Psoas muscle (tissue), 8 donors: ENCODE measurements around the gene TCERG1L. TPM values are rescaled to one million over a fixed set of nuclear protein-coding genes. Genes with fewer than 3 reads are reported as not detected.

Source experiments
- ATAC-seq, 4 donors: fragments of 200-7000 bp; cut with Tn5 transposase; one replicate each; pipeline ENCODE4 v1.9.1; 2020; ENCODE audit warnings: moderate library complexity in 3 of 4, mild to moderate bottlenecking in 2 of 4
- DNase-seq, 2 donors: peaks; one replicate each; pipeline ENCODE4 v3.0.0-alpha.2; 2020
- H3K27ac ChIP-seq: fragments of 200-600 bp; one replicate; pipeline ENCODE4 v1.8.0; 2022
- H3K27me3 ChIP-seq, 3 donors: fragments of 200-600 bp in 1 of 3; one replicate each; pipeline versions ENCODE4 v1.6.1 to v1.8.0; 2013 to 2022; ENCODE audit warnings: low read length in 2 of 3, mild to moderate bottlenecking in 2 of 3, moderate library complexity in 1 of 3; ENCODE audit not compliant: insufficient read depth in 3 of 3
- H3K36me3 ChIP-seq, 2 donors: fragments of 200-600 bp in 1 of 2; one replicate each; pipeline versions ENCODE4 v1.6.1 to v1.8.0; 2013 to 2022; ENCODE audit warnings: low read depth in 1 of 2, mild to moderate bottlenecking in 1 of 2, moderate library complexity in 1 of 2; ENCODE audit not compliant: insufficient read depth in 1 of 2
- H3K4me1 ChIP-seq: fragments of 200-600 bp; one replicate; pipeline ENCODE4 v1.8.0; 2022
- H3K4me3 ChIP-seq: fragments of 200-600 bp; one replicate; pipeline ENCODE4 v1.8.0; 2022; ENCODE audit warnings: mild to moderate bottlenecking
- H3K9me3 ChIP-seq: fragments of 200-600 bp; one replicate; pipeline ENCODE4 v1.8.0; 2022
- WGBS, 3 donors: extraction: QIAGEN DNeasy Blood & Tissue Kit; methylation state at CpG; one replicate each; pipeline versions ENCODE4 v1.1.6 to v1.1.7; 2013; 5-methylcytosine and 5-hydroxymethylcytosine counted together
- intact Hi-C, 2 donors: fragments of 100-400 bp; cut with DNase I; formaldehyde crosslinking; loops; one replicate each; pipeline versions ENCODE4 v1.11.0 to v1.14.2; 2022
- polyA plus RNA-seq, 3 donors: library from polyadenylated mRNA; stranded (reverse); fragments of 200-250 nt; gene quantifications; one replicate each; pipeline ENCODE4 v1.2.3, GENCODE V29; 2013
- total RNA-seq, 4 donors: library from RNA; stranded (reverse); fragmentation: NEBNext Ultra II Directional in 2 of 4; extraction: Animal tissue kit (Norgen Biotek cat#: 25700) in 2 of 4; gene quantifications; one replicate each; pipeline versions ENCODE4 v1.2.1 to v1.2.4, GENCODE V29; 2021 to 2023
- TF ChIP-seq, protein P1 (sequence below): fragments of 200-600 bp; IDR thresholded peaks from one replicate; pipeline ENCODE4 v1.8.0; 2022; ENCODE audit warnings: antibody characterized with exemption
- donor health status: healthy with polysubstance abuse.
- donor health status: DM: no; HTN: no; CAD: no; lungs with moderate emphysema.
- donor health status: Bipolar disorder and iron deficiency.
- donor health status: healthy.
- donor health status: DM: yes; HTN: yes; CAD: no.
- donor health status: DM: no; HTN: no; CAD: no.
- donor health status: DM: no; HTN: no; CAD: no.
- donor health status: DM: yes; HTN: yes; CAD: no.

The TCERG1L gene
- total and polyA plus RNA-seq, 7 donors, result 0.01 TPM; not detected in 6

DNA sequence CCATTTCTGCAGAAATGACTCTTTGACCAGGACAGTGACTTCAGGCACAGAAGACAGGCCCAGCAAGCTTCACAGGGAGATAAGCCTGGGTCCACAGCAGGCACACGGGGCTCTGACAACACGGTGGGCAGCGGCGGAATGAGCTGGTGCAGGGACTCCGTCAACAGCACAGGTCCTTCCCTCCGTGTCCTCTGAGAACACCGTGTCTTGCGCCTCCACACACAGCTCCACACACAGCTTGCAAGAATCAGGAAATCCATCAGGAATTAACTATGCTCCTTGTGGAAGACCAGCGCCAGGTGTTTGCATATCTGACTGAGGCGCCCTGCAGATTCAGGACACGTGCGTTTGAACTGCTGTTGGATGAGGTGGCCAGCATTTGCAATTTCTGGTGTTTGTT, 39.6 kb downstream of the TCERG1L start:
- 82 to 89% (median 85%) methylated on average over 12 of the region's 12 CpGs for WGBS, 3 donors
- no peak for ATAC-seq
- H3K27ac ChIP-seq, result no peak overlapping the region
- TF ChIP-seq, protein P1, sequence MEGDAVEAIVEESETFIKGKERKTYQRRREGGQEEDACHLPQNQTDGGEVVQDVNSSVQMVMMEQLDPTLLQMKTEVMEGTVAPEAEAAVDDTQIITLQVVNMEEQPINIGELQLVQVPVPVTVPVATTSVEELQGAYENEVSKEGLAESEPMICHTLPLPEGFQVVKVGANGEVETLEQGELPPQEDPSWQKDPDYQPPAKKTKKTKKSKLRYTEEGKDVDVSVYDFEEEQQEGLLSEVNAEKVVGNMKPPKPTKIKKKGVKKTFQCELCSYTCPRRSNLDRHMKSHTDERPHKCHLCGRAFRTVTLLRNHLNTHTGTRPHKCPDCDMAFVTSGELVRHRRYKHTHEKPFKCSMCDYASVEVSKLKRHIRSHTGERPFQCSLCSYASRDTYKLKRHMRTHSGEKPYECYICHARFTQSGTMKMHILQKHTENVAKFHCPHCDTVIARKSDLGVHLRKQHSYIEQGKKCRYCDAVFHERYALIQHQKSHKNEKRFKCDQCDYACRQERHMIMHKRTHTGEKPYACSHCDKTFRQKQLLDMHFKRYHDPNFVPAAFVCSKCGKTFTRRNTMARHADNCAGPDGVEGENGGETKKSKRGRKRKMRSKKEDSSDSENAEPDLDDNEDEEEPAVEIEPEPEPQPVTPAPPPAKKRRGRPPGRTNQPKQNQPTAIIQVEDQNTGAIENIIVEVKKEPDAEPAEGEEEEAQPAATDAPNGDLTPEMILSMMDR, result no peak
- H3K4me1 ChIP-seq, result no peaks in the 10 kb centered on the region
- intact Hi-C loops, result no loop called here
- DNase-seq, result no peak
- no peak overlapping the region for H3K4me3 ChIP-seq
- no peaks in the 10 kb centered on the region for H3K9me3 ChIP-seq
- no peaks in the 10 kb centered on the region for H3K36me3 ChIP-seq
- peaks cover 0 to 11% (median 6%) of the 10 kb centered on the region in 3 donors for H3K27me3 ChIP-seq

DNA sequence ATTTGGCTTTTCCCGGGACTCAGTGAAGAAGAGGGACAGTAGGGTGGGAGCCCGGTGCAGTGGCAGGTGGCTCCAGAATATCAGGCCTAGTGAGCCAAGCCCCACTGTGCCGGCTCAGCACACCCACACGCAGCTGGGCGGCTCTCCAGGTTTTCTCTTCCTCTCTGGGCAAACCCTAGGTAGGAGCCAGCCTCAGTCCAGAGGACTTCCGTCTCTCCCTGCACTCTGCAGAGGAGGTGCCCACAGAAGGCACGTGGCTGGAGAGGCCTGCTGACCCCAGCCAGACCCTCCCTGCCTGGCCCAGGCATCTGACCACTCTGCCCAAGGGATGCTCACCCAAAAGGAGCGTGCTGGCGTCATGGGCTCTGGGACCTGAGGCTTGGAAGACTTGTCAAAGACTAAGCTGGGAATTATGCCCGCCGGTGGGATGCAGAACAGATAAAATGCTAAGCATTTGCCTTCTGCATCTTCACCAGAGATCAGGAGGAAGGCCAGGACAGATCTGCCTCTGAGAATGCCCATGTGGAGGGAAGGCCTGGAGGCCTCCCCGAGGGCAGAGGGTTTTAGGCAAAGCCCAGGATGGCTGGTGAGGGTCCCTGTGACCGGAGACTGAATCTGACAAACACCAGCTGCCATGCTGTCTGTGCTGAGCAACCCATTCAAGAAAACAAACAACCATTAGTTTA, 40.2 kb downstream of the TCERG1L start:
- 38 to 52% (median 42%) methylated on average over 12 to 13 of the region's 13 CpGs for WGBS, 3 donors
- Histone ChIP-seq H3K4me1 (no peaks in the 10 kb centered on the region), H3K27ac (no peak overlapping the region), H3K27me3 (peaks cover 0 to 11% (median 6%) of the 10 kb centered on the region in 3 donors), H3K9me3 (no peaks in the 10 kb centered on the region), H3K4me3 (no peak overlapping the region), H3K36me3 (no peaks in the 10 kb centered on the region)
- ATAC-seq, result no peak
- intact Hi-C loops, result no loop called here
- no peak for DNase-seq
- TF ChIP-seq, protein P1, result no peak

DNA sequence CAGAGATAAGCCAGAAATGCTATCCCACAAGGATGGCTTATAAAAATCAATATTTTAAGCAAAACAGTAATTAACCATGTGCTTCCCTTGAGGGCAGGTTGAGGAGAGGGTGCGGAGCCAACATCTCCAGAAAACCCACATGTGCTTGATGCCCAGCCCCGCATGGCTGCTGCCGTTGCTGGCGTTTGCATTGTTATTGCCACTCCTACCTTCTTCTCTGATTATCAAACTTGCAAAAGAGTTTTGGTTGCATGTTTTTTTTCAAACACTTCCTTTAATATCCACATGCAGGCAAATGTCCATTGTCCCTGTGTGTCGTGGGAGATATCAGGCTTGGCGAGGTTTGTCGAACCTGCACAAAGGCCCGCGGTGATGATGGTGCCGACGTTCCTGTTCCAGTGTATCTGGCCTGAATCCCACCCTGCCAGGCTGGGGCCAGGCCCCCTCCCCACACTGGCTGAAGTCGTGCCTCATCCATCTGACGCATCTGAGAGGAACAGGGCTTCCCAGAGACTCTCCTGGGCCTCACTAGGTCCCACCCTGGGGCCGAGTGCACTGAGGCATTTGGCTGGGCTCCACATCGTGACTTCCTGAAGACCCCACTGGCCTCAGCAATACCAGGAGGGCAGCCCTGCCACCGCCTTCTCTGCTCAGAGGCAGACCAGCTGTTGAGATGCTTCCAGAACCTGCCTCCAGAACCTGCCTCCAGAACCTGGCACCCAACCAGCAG, 40.9 kb downstream of the TCERG1L start:
- H3K9me3 ChIP-seq, result no peaks in the 10 kb centered on the region
- ATAC-seq (no peak), DNase-seq (no peak)
- TF ChIP-seq, protein P1, result no peak
- peaks cover 0 to 11% (median 6%) of the 10 kb centered on the region in 3 donors for H3K27me3 ChIP-seq
- no peak overlapping the region for H3K4me3 ChIP-seq
- H3K27ac ChIP-seq, result no peak overlapping the region
- H3K36me3 ChIP-seq, result no peaks in the 10 kb centered on the region
- no peaks in the 10 kb centered on the region for H3K4me1 ChIP-seq
- 42 to 55% (median 45%) methylated on average over 16 of the region's 16 CpGs for WGBS, 3 donors
- intact Hi-C loops, result no loop called here

DNA sequence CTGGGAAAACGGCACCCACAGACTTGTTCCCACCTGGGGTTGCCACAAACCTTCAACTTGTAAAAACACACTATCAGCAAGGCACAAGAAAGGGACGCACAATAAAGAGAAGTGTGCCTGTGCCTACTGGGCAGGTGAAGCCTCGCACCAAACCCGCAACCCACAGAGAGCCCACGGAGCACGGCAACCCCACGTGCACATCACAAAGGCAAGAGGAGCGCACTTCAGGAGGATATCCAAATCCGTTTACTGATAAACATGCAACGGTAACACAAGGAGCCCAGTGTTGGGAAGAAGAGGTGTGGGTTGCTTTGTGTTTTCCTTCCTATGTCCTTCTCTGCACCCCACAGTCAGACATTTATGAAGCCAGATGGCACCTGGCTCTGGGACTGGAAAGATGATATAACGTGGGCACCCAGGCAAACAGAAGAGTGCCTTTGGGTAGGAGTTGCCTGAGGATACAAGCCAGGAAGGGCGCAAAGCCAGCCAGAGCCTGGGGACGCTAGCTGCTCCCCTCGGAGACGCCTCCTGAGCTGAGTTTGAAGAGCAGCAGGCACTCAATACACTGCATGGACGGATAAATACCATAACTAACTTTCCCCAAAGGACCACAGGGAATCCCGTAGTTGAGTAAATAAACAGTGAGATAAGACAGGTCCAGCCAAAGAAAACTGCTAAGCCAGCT, 41.6 kb downstream of the TCERG1L start:
- Histone ChIP-seq H3K27me3 (peaks cover 0 to 11% (median 6%) of the 10 kb centered on the region in 3 donors), H3K4me3 (no peak overlapping the region), H3K36me3 (no peaks in the 10 kb centered on the region), H3K4me1 (no peaks in the 10 kb centered on the region), H3K9me3 (no peaks in the 10 kb centered on the region), H3K27ac (no peak overlapping the region)
- WGBS, 3 donors, result 63 to 65% (median 64%) methylated on average over 17 of the region's 17 CpGs
- ATAC-seq (no peak), DNase-seq (no peak)
- intact Hi-C loops, result no loop called here
- TF ChIP-seq, protein P1, result no peak
